ENCODE measurements around the gene RPP25L. TPM values are rescaled to one million over a fixed set of nuclear protein-coding genes. Genes with fewer than 3 reads are reported as not detected.

Gene RPP25L
- total RNA-seq, 2 donors from 2014 or later, result 25.0 to 31.8 TPM

DNA sequence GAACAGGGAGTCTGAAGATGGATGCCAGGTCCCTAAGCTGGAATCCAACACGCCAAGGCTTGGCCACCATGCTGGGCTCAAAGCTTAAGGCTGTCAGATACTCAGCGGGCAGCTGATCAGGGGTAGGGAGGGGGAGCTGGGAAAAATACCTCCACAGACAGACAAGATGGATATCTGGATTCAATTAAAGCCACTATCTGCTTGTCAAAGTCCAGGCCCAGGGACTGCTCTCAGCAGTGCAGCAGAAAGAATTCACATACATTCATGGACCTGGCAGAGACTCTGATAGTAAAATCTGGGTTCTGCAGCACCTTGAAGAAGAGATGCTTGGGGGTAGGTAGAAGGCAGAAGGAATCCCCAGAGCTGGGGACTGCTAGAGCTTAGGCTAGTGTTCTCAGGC, 3.2 kb upstream of the RPP25L start:
- Mint-ChIP-seq H3K4me1 (ENCODE audit: low read depth) (peaks cover 36% of the 10 kb centered on the region), H3K27me3 (ENCODE audit: low read depth) (no peaks in the 10 kb centered on the region), H3K4me3 (no peak overlapping the region), H3K9me3 (no peaks in the 10 kb centered on the region), H3K36me3 (ENCODE audit: insufficient read depth in 2 of 2) (peaks cover 0 to 5% of the 10 kb centered on the region in 2 donors), H3K27ac (no peak overlapping the region)
- ATAC-seq (replicated peaks in 1 of 2), result no peak
- DNase-seq, result no peak

DNA sequence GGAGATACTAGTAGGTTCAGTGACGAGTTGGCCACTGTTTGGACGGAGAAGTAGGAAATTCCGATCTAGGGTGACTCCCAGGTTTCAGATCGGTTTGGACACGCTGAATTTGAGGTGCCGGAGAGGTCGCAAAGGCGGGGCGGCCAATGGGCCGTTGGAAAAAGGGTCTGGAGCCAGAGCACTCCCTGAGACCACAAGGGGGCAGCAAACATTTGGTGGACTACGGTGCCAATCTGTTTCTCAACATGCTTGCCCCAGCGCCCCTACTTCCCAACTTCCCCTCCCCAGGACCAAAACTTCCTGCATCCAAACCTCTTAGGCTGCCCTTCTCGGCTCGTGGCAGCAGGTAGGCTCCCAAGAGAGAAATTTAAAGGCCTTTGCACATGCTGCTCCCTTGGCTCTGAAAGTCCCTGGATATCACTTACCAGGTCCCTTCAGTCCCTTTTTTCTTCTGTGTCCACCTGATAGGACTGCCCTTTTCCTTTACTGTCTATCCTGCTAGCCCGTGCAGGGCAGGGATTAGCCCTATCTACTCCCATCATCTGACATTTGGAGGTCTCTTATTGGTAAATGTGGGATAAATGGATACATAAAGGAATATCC, 992 bp upstream of the RPP25L start:
- Mint-ChIP-seq H3K27ac (peak overlapping the region; percentile 34), H3K27me3 (ENCODE audit: low read depth) (no peaks in the 10 kb centered on the region), H3K4me1 (ENCODE audit: low read depth) (peaks cover 22% of the 10 kb centered on the region), H3K36me3 (ENCODE audit: insufficient read depth in 2 of 2) (peaks cover 0 to 5% of the 10 kb centered on the region in 2 donors), H3K4me3 (peak overlapping the region; percentile 93 to 95), H3K9me3 (no peaks in the 10 kb centered on the region)
- ATAC-seq (replicated peaks in 1 of 2) (peak; percentile 55 to 56), DNase-seq (peak; percentile 81 to 83)

DNA sequence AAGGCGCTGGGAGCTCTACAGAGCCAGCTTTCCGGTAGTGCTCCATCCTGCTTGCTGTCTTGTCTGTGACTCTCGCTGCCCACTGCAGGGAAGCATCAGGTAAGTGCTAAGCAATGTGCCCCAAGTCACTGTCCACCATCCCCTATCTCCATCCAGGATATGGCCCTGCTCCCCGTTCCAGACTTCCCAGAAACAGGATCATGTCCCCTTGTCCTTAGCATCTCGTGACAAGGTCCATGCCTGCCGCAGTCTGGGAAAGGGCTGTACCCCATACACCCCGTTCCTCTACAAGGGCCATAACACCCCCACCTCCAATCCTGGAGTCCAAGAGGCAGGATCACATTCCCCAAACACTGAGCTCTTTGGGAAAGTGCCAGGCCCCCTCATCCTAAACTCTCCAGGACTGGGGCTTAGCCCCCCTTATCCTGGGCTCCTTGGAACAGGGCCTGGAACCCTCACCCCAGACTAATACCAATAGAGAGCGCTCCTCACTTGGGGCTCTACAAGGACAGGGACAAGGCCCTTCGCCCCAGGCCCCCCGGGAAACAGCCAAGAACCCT, 566 bp downstream of the RPP25L start:
- Mint-ChIP-seq H3K27me3 (ENCODE audit: low read depth) (no peaks in the 10 kb centered on the region), H3K9me3 (no peaks in the 10 kb centered on the region), H3K36me3 (ENCODE audit: insufficient read depth in 2 of 2) (peaks cover 0 to 5% of the 10 kb centered on the region in 2 donors), H3K27ac (peak overlapping the region; percentile 95), H3K4me1 (ENCODE audit: low read depth) (peaks cover 22% of the 10 kb centered on the region), H3K4me3 (peak overlapping the region; percentile 93 to 95)
- no peak for DNase-seq
- ATAC-seq (replicated peaks in 1 of 2), result peak in 1 of 2 donors; percentile 3

DNA sequence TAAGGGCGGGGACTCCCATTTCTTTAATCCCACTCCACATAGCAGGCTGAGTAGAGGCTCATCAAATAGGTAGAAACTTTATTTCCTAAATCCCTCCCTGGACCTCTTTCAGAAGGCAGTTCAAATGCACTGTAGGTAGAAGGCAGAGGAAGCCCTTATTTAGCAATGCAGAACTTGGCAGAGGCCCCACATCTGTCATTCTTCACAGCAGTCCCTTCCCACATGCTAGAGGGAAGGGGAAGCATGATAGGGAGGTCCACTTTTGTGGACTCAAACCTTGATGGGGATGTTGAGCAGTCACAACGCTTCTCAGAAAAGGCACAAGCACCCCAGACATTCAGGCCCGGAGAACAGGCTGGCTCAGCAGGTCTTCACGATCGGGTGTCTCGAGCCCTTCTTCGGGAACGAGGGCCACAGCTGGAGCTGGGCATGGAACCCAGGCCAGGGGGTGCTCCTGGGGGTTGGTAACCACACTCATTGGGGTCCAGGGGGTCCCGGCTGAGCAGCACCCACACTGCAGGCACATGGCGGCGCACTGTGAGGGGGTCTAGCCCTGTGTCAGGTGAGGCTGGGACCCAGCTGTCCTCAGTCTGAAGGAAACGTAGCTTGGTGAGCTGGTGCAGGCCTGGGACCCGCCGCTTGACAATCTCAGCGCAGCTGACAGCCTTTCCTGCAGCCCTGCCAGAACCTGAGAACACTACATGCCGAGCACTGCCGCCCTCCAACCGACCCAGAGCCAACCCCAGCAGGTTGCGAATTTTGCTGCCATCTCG, 1.3 kb downstream of the RPP25L start:
- no peak overlapping the region for H3K27ac Mint-ChIP-seq
- ATAC-seq (replicated peaks in 1 of 2), result no peak
- H3K36me3 Mint-ChIP-seq (ENCODE audit: insufficient read depth in 2 of 2), result peaks cover 0 to 3% of the 10 kb centered on the region in 2 donors
- no peaks in the 10 kb centered on the region for H3K27me3 Mint-ChIP-seq (ENCODE audit: low read depth)
- H3K4me3 Mint-ChIP-seq, result peak overlapping the region; percentile 93 to 95
- peaks cover 22% of the 10 kb centered on the region for H3K4me1 Mint-ChIP-seq (ENCODE audit: low read depth)
- H3K9me3 Mint-ChIP-seq, result no peaks in the 10 kb centered on the region
- DNase-seq, result no peak

DNA sequence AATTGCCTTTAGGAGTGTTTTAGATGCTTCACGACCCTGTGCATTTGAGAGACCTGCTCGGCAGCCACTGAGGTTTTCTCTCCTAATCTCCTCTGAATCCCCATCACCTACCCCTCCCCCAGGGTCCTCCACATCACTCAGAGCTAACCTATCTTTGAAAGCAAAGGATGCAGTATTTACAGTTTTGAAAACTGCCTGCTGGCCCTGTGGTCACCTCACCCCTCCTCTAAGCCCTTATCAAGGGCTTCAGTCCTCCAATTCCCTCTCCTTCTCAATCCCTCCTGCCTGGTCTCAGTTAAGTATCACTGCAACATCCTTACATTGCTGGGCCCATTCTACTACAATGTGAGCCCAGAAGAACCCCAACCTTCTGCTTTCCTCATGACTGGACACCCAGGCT, 4.6 kb downstream of the RPP25L start:
- Mint-ChIP-seq H3K9me3 (no peaks in the 10 kb centered on the region), H3K4me3 (no peak overlapping the region), H3K27ac (no peak overlapping the region), H3K36me3 (ENCODE audit: insufficient read depth in 2 of 2) (peaks cover 0 to 3% of the 10 kb centered on the region in 2 donors), H3K4me1 (ENCODE audit: low read depth) (peaks cover 12% of the 10 kb centered on the region), H3K27me3 (ENCODE audit: low read depth) (no peaks in the 10 kb centered on the region)
- ATAC-seq (replicated peaks in 1 of 2) (no peak), DNase-seq (no peak)

DNA sequence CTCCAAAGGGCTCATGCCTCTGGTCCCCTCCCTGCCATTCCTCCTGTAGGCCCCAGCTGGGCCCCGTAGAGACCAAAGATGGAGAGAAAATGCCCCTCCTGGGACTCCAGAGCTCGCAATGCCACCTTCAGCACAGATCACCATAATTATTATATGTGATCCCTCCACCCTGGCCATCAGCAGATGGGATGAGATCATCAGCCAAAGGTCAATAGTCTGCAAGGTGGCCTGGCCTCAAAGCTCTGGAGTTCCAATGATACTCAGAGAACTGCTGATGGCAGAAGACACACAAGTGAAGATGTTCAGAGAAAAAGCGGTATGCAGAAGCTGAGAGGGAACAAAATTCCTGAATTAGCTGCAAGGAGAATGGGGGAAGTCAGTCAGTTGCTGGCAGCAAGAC, 5.0 kb downstream of the RPP25L start:
- peaks cover 8% of the 10 kb centered on the region for H3K4me1 Mint-ChIP-seq (ENCODE audit: low read depth)
- no peak overlapping the region for H3K4me3 Mint-ChIP-seq
- H3K36me3 Mint-ChIP-seq (ENCODE audit: insufficient read depth in 2 of 2), result peaks cover 0 to 3% of the 10 kb centered on the region in 2 donors
- no peaks in the 10 kb centered on the region for H3K27me3 Mint-ChIP-seq (ENCODE audit: low read depth)
- no peak for ATAC-seq (replicated peaks in 1 of 2)
- no peak for DNase-seq
- no peaks in the 10 kb centered on the region for H3K9me3 Mint-ChIP-seq
- H3K27ac Mint-ChIP-seq, result no peak overlapping the region

DNA sequence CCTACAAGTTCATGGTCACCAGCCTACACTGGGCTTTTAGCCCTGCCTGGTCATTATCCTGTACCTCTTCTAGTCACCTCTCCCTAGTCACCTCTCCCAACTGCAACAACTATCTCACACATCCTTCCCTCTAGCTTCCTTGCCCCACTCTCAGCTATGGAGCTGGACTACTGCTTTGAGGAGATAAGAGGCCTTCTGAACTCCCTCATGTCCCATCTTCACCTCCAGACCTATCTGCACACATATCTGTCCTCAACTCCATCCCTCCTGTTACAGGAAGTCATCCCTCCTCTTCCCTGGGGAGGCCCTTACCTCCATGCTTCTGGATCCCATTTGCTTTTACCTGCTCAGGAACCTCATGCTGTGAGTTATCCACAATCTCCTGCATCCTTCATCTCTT, 5.7 kb downstream of the RPP25L start:
- peaks cover 3% of the 10 kb centered on the region for H3K4me1 Mint-ChIP-seq (ENCODE audit: low read depth)
- DNase-seq (no peak), ATAC-seq (replicated peaks in 1 of 2) (no peak)
- H3K27ac Mint-ChIP-seq, result no peak overlapping the region
- peaks cover 0 to 3% of the 10 kb centered on the region in 2 donors for H3K36me3 Mint-ChIP-seq (ENCODE audit: insufficient read depth in 2 of 2)
- no peaks in the 10 kb centered on the region for H3K9me3 Mint-ChIP-seq
- H3K4me3 Mint-ChIP-seq, result no peak overlapping the region
- H3K27me3 Mint-ChIP-seq (ENCODE audit: low read depth), result no peaks in the 10 kb centered on the region

DNA sequence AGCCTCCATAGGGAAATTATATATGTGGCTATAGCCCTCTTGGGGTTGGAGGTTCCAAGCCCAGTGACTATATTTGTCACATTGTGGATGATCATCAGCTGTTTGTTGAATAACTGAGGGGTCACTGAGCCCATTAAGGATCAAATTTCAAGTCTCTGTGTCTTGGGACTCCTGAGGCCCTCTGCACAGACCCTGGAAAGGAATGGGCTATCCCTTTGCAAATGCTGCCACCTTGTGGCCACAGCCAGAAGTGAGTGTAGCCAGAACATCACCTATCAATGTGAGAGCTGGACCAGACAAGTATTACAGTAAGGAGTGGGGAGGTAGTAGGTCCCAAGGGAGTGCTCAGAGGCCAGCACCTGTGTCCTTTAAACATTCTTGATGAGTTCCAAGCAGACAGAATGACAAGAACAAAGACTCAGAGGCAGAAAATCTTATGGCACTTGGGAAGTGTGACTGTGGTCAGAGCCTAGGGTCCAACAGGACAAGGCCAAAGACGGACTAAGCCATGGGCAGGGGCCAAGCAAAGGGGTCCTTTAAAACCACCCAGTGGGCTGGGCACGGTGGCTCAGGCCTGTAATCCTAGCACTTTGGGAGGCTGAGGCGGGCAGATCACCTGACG, 8.2 kb downstream of the RPP25L start:
- DNase-seq (peak; percentile 80 to 82), ATAC-seq (replicated peaks in 1 of 2) (peak; percentile 88 to 89)
- no peaks in the 10 kb centered on the region for H3K9me3 Mint-ChIP-seq
- no peaks in the 10 kb centered on the region for H3K27me3 Mint-ChIP-seq (ENCODE audit: low read depth)
- H3K36me3 Mint-ChIP-seq (ENCODE audit: insufficient read depth in 2 of 2), result no peaks in the 10 kb centered on the region
- no peak overlapping the region for H3K27ac Mint-ChIP-seq
- H3K4me1 Mint-ChIP-seq (ENCODE audit: low read depth), result no peaks in the 10 kb centered on the region
- no peak overlapping the region for H3K4me3 Mint-ChIP-seq

DNA sequence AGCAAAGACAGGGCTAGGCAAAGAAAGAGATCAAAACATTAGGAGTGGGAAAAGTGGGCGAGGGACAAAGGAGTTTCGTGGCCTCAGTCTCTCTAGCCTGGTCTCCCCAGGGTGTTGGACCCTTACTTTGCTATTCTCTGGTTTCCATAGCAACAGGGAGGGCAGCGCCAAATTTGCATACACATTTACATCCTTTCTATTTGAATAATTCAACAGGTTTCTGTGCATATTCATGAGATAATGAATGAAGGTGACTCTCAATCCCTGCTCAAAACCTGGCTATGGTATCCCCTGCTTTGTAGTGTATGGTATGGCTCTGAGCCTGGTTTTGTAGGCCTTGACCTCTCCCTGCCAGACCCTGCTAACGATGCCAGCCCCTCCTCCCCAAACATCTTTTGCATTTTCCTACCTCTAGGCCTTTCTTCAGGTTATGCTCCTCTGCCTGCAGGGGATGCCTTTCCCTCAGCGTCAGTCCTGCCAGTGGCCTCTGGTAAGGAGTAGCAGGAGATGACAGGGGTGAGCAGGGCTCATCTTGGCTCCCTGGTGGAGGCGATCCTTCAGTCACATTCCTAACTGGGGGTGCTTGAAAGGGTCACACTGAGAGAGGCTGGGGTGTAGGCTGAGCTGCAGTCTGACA, 9.8 kb downstream of the RPP25L start:
- Mint-ChIP-seq H3K9me3 (no peaks in the 10 kb centered on the region), H3K27ac (no peak overlapping the region), H3K4me3 (no peak overlapping the region), H3K36me3 (ENCODE audit: insufficient read depth in 2 of 2) (no peaks in the 10 kb centered on the region), H3K4me1 (ENCODE audit: low read depth) (no peaks in the 10 kb centered on the region), H3K27me3 (ENCODE audit: low read depth) (no peaks in the 10 kb centered on the region)
- ATAC-seq (replicated peaks in 1 of 2) (no peak), DNase-seq (no peak)

DNA sequence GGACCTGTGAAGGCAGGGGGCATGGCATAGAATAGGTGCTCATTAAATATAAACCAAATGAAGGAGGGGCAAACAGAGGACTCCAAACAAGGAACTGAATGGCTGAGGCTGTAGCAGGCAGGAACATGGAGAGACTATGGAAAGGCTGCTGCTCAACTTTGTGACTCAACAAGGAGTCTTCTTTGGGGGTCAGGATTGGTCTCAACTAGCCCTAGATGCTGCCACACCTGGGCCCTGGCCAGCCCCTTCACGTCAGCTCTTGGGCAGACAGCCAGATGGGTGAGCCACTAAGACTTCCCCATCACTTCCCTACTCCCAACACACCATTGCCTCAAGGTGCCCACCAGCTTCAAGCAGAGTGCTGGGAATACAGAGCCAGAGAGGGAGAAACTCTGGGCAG, 11.0 kb downstream of the RPP25L start:
- no peak for DNase-seq
- Mint-ChIP-seq H3K27me3 (ENCODE audit: low read depth) (peaks cover 8% of the 10 kb centered on the region), H3K27ac (no peak overlapping the region), H3K36me3 (ENCODE audit: insufficient read depth in 2 of 2) (no peaks in the 10 kb centered on the region), H3K9me3 (no peaks in the 10 kb centered on the region), H3K4me3 (no peak overlapping the region), H3K4me1 (ENCODE audit: low read depth) (no peaks in the 10 kb centered on the region)
- no peak for ATAC-seq (replicated peaks in 1 of 2)

DNA sequence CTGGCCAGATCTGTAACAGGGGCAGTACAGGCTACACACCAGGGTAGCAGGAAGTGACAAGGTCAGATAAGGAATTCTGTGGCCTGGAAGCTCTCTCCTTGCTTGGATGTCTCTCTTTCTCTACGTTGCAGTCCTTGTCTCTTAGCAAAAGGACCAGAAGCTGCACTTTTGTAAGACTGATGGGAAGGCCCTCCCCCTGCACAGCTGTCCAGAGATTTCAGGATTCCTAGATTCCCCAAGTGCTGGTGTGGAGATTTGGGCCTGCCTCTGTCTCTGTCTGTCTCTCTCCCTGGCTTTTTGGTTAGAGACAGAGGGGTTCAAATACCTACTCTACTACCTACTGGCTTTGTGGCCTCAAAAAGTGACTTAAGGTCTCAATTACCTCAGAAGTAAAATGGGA, 12.4 kb downstream of the RPP25L start:
- no peak for ATAC-seq (replicated peaks in 1 of 2)
- Mint-ChIP-seq H3K27me3 (ENCODE audit: low read depth) (peaks cover 8% of the 10 kb centered on the region), H3K9me3 (no peaks in the 10 kb centered on the region), H3K27ac (no peak overlapping the region), H3K36me3 (ENCODE audit: insufficient read depth in 2 of 2) (no peaks in the 10 kb centered on the region), H3K4me1 (ENCODE audit: low read depth) (no peaks in the 10 kb centered on the region), H3K4me3 (no peak overlapping the region)
- no peak for DNase-seq

DNA sequence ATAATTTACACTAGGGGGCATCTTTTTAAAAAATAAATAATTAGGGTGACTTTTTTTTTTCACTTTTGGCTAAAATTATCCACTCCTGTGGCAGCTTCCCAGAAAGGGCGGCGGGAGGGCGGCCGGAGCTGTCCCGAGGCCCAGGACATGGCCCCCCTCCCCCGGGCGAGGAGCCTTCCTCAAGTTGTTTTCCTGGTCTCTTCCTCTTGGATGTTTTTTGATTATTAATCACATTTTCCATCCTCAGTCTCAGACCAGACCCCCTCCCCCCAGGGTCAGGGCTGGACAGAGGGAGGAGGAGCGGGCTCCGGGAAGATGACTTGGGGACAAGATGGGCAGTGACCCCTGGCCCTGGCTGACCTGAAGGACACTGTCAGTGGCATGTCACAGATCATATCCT, 17.7 kb downstream of the RPP25L start:
- H3K27me3 Mint-ChIP-seq (ENCODE audit: low read depth), result peaks cover 47% of the 10 kb centered on the region
- H3K4me1 Mint-ChIP-seq (ENCODE audit: low read depth), result peaks cover 23% of the 10 kb centered on the region
- no peaks in the 10 kb centered on the region for H3K36me3 Mint-ChIP-seq (ENCODE audit: insufficient read depth in 2 of 2)
- no peak for DNase-seq
- no peak for ATAC-seq (replicated peaks in 1 of 2)
- no peaks in the 10 kb centered on the region for H3K9me3 Mint-ChIP-seq
- no peak overlapping the region for H3K27ac Mint-ChIP-seq
- no peak overlapping the region for H3K4me3 Mint-ChIP-seq
